SKM-1 (cell line): ENCODE data around the gene OR8J1.
"Not testable (repeated sequence)": the region's sequence is repeated elsewhere in the genome, so short reads cannot be mapped to it uniquely, and the experiment has no call there.

Experiments
- DNase-seq: peaks from one replicate; lab custom pipeline; 2025; ENCODE audit not compliant: unreplicated experiment; lab: John Stamatoyannopoulos, UW

Gene OR8J1, protein sequence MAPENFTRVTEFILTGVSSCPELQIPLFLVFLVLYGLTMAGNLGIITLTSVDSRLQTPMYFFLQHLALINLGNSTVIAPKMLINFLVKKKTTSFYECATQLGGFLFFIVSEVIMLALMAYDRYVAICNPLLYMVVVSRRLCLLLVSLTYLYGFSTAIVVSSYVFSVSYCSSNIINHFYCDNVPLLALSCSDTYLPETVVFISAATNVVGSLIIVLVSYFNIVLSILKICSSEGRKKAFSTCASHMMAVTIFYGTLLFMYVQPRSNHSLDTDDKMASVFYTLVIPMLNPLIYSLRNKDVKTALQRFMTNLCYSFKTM

DNA sequence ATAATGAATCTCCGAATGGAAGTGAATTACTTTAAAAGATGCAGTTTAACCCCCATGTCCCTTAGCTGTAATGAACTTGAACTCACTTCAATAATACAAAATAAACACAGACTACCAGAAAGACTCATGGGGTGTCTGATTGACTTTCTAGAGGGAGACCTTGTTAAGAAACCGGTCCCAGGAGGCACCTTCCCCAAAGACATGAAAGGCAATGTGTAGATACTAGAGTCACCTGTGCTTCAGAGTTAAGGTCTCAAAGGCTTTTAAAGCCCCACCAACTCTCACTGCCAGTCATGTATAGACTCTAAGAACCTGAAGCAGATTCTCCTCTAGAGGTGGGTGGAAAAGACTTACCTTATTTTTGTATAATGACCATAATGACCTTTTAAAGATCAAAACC is at the start of gene OR8J1:
Gene OR8J1 (plus strand): TSS at position 301 of the 400 bp plus-strand sequence. CDS start 5,956 bp downstream, outside the sequence.
- no peak for DNase-seq

DNA sequence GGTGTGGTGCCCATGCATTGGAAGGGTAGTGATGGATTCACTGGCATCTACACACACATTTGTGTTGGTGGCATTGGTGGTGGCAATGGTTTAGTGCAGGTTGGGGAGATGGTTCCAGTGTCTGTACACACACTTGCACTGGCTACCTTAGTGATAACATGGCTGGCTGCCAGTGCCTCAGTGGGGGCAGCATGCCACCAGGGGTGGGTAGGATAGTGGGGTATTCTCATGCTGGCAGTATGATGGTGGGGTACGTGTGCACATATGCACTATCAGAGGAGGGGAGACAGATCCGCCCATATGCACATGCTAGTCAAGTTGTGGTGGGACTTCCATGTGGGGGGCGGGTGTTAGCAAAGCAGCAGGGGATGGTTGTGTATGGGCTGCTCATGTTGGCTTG is 46.3 kb upstream of the OR8J1 start:
- DNase-seq: no peak

DNA sequence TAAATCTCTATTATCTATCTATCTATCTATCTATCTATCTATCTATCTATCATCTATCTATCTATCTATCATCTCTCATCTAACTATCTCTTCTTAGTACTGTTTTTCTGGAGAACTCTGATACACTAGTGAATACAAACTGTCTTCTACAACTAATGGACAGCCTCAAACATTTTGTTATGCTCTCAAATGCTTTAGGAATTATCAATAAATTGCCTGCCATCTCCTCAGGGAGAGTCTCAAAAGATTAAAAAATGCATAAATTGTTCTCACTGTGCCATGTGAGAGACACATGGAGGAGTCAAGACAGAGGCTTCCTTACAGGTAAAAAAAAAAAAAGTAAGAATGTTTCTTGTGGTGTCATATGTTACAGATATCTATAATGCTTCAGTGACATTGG is 39.2 kb upstream of the OR8J1 start, which contains the start of gene OR8K3:
Gene OR8K3 (plus strand): TSS at position 301 of the 400 bp plus-strand sequence. CDS start 3,163 bp downstream, outside the sequence.
- no peak for DNase-seq

DNA sequence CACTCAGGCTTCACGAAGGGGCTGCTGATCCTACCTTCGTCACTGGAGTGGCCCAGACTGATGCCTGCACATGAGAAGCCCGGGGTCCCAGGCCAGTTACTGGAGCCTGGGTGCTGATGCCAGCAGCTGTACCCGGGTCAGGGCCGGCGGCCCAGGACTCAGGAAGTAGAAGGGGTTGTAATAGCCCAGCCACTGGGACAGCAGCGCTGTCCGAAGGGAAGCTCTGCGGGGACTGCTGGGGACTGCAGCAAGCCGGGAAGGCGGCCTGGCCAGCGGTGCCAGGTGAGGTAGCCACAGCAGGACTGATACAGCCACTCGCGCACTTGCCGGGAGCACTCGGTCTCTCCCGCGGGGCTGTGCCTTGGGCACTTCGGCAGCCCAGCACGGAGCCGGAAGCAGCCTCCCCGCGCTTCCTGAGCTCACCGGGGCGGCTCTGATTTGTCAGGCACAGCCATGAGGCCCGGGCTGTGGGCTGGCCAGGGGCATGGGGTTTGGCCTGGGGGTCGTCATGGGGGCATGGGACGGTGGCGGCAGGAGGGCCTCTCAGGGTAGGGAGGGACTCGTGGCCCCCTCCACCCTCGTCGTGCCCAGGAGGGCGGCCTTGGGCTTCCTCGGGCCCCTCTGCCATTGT is 22.1 kb upstream of the OR8J1 start:
- no peak for DNase-seq

DNA sequence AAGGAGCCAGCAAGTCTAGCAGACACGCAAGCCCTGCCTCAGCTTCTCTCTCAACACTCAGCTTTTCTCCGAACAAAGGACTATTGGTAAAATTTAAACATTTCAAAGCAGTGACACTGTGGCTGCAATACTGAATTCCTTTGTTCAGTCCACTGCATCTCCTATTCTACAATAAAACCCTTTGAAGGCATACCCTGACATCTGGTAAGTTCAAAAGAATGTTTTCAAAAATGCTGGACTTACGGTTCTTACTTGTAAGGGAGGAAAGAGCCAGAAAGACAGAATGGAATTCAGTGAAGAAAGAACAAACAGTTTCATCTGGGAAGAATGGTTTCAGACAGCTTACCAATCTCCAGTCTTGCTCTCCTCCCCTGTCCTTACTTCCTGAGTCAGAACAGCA is 20.9 kb upstream of the OR8J1 start:
- no peak for DNase-seq

DNA sequence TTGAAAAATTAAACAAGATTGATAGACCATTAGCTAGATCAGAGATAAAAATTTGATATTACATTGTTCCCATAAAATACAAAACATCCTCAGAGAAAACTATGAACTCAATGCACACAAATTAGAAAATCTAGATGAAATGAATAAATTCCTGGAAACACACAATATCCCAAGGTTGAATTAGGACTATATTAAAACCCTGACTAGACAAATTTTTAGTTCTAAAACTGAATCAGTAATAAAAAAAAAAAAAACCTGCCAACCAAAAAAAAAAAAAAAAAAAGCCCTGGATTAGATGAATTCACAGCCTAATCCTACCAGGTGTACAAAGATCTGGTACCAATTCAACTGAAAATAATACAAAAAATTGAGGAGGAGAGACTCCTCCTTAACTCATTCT is 13.8 kb upstream of the OR8J1 start:
- no peak for DNase-seq

DNA sequence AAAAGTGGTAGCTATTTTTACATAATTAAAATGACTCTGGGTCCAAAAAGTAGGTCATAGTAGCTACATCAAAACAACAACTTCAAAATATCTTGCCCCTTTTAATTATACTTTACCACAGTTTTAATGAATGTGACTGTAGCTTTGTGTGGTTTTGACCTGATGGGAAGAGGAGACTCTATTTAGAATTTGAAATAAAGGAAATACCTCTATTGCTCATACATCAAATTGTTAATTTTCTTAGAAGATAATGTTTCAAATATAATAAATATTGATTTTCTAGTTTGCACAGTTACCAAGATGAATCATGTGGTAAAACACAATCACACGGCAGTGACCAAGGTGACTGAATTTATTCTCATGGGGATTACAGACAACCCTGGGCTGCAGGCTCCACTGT is 8.4 kb upstream of the OR8J1 start, which contains the start of gene OR8K1:
Gene OR8K1 (plus strand): TSS at position 301 of the 400 bp plus-strand sequence. CDS start 0 bp downstream, at position 301.
- no peak for DNase-seq

DNA sequence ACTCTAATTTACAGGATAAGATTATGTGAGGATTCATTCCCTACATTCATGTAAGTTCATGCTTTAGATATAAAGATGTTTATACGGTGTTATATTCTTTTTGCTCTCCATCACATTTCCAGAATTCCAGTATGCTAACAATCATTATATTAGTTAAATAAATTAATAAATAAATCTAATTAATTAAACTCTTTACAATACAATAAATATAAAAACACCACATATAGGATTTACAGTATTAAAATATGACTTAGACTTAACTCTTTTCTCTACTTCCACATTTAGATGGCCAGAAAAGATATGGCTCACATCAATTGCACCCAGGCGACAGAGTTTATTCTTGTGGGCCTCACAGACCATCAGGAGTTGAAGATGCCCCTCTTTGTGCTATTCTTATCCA is 21.2 kb downstream of the OR8J1 start, which contains the start of gene OR8U1:
Gene OR8U1 (plus strand): TSS at position 301 of the 400 bp plus-strand sequence. CDS start 0 bp downstream, at position 301.
- no peak for DNase-seq

DNA sequence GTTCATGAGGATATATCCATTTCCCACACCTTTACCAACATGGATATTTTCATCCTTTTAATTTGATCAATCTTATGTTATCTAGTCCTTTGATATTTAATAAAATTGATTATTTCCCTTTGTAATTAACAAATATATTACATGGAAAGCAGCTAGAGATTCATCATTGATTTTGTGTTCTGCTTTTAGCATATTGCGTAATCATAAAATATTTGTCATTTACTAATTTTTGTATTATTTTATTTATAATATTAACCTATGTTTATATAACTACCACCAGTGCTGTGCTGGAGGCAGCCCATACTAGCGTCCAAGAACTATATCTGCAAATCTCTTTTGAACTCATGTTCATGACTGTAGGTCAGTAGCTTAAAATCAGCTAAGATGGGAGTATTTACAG is 26.0 kb downstream of the OR8J1 start:
- no peak for DNase-seq

DNA sequence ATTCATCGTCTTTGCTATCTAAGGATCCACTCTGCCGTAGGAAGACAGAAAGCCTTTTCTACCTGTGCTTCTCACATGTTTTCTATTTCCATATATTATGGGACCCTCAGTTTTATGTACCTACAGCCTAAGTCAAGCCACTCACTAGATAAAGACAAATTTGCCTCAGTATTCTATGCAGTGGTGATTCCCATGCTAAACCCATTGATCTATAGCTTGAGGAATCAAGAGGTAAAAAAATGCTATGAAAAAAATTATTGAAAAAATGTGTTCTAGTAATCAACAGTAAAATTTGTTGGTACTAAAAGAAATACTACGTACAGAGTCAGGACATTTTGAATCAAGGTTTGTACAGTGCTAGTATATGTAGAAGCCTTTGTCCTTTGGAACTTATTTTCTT is 40.3 kb downstream of the OR8J1 start:
- DNase-seq: no peak

DNA sequence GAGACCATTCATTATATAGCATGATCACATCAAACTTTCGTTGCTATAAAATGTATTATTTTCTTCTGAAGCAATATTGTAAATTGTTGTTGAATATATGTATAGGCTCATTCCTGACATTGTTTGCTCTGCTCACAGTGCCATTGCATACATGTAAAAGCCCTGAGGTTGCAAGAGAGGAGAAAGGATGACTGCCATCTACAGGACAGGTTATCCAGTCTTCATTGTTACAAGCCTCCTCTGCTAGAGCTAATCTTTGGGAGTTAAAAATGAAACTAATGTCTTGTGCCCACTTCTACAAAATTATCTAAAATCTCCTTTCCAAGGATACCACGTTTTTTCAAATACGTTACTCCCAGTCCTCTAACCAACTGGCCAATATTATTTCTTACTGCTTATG is 42.0 kb downstream of the OR8J1 start:
- DNase-seq: no peak

DNA sequence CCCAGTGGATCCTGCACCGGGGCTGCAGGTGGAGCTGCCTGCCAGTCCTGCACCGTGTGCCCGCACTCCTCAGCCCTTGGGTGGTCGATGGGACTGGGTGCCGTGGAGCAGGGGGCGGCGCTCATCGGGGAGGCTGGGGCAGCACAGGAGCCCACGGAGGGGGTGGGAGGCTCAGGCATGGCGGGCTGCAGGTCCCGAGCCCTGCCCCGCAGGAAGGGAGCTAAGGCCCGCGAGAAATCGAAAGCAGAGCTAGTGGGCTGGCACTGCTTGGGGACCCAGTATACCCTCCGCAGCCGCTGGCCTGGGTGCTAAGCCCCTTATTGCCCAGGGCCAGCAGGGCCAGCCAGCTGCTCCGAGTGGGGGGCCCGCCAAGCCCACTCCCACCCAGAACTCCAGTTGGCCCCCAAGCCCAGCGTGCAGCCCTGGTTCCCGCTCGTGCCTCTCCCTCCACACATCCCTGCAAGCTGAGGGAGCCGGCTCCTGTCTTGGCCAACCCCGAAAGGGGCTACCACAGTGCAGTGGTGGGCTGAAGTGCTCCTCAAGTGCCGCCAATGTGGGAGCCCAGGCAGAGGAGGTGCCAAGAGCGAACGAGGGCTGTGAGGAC is 47.9 kb downstream of the OR8J1 start:
- not testable (repeated sequence) for DNase-seq

DNA sequence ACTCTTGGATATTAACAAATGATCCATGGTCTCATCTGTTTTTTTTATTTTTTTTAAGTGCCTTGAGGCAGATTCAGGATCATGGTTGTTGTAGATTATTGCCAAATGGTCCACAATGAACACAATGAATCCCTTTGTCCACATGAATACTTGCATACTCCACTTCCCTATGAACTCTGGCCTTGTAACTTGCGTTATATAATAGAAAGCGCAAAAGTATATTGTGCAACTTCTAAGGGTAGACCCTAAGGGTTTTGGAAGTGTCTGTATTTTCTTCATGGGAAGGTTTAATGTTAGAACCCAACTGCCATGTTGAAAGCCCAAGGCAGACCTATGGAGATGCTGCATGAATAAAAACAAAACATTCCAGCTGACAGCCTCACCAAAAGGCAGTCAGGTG is 50.3 kb downstream of the OR8J1 start:
- DNase-seq: no peak

DNA sequence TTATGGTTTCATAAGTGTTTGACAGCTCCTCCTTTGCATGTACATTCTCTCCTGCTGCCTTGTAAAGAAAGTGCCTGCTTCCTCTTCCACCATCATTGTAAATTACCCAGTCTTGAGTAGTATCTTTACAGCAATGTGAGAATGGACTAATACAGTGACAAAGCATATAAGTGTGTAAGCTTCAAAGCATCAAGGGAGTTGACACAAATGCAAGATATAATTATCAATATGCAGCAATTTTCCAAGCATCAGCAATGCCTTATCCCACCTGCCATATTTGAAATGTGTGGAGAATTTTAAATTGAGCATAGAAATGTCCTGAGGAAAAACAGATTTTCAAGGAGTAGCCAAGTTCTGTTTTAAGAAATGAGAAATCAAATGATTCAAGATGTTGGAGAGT is 56.7 kb downstream of the OR8J1 start:
- DNase-seq: no peak
